DOHH2 (cell line): Measurements from ENCODE around the gene LIMK2.

Experiments used
- CTCF ChIP-seq: fragments of 200-600 bp; sonication (generic); IDR thresholded peaks from one replicate; pipeline ENCODE4 v1.5.1; 2014; ENCODE audit warnings: antibody characterized with exemption, mild to moderate bottlenecking, low read depth, low read length; ENCODE audit not compliant: poor library complexity, severe bottlenecking
- EZH2phosphoT487 ChIP-seq: fragments of 200-600 bp; sonication (generic); IDR thresholded peaks from 2 replicates; pipeline ENCODE4 v1.6.1; 2017; ENCODE audit warnings: borderline replicate concordance, mild to moderate bottlenecking, antibody characterized with exemption, low read length, moderate library complexity, mixed read lengths

DNA sequence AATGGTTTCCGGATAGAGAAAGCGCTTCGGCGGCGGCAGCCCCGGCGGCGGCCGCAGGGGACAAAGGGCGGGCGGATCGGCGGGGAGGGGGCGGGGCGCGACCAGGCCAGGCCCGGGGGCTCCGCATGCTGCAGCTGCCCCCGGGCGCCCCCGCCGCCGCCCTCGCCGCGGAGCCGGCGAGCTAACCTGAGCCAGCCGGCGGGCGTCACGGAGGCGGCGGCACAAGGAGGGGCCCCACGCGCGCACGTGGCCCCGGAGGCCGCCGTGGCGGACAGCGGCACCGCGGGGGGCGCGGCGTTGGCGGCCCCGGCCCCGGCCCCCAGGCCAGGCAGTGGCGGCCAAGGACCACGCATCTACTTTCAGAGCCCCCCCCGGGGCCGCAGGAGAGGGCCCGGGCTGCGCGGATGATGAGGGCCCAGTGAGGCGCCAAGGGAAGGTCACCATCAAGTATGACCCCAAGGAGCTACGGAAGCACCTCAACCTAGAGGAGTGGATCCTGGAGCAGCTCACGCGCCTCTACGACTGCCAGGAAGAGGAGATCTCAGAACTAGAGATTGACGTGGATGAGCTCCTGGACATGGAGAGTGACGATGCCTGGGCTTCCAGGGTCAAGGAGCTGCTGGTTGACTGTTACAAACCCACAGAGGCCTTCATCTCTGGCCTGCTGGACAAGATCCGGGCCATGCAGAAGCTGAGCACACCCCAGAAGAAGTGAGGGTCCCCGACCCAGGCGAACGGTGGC is 64.5 kb downstream of the LIMK2 start:
- TF ChIP-seq CTCF, result no peak
- TF ChIP-seq EZH2phosphoT487, result no peak
